HL-60 (cell line): ENCODE data around the gene CTSO.

Source experiments
- DNase-seq, 2 experiments: peaks; one replicate each; pipeline ENCODE4 v3.0.0-alpha.2; 2010 to 2020; ENCODE audit warnings: low read depth in 1 of 2, low spot score in 1 of 2
- H3K27ac ChIP-seq: fragments of 250-450 bp; sonication (Bioruptor Pico); replicated peaks from 2 replicates; pipeline ENCODE4 v1.5.1; 2020; ENCODE audit warnings: mild to moderate bottlenecking, moderate library complexity
- H3K27me3 ChIP-seq: fragments of 250-450 bp; sonication (Bioruptor Pico); 2 replicates; pipeline ENCODE4 v1.5.1; 2021; ENCODE audit warnings: mild to moderate bottlenecking, moderate library complexity; ENCODE audit not compliant: insufficient read depth, poor library complexity, severe bottlenecking
- H3K4me3 ChIP-seq: replicated peaks from 2 replicates; pipeline ENCODE4 v1.5.1; 2011; ENCODE audit warnings: mild to moderate bottlenecking, control low read depth, low read length; ENCODE audit not compliant: insufficient read depth
- CTCF ChIP-seq: IDR thresholded peaks from one replicate; pipeline ENCODE4 v1.5.1; 2011; ENCODE audit warnings: low read length, control low read depth, inconsistent platforms; ENCODE audit not compliant: insufficient read depth
- GABPA ChIP-seq: IDR thresholded peaks from 2 replicates; pipeline ENCODE4 v1.6.1; 2012; ENCODE audit warnings: low read depth
- POLR2AphosphoS5 ChIP-seq: IDR thresholded peaks from 2 replicates; pipeline ENCODE4 v1.6.1; 2012; ENCODE audit warnings: low read depth
- SPI1 ChIP-seq: IDR thresholded peaks from 2 replicates; pipeline ENCODE4 v1.6.1; 2012; ENCODE audit warnings: low read depth, mild to moderate bottlenecking, borderline replicate concordance
- TF ChIP-seq, protein P1 (sequence below): IDR thresholded peaks from 2 replicates; pipeline ENCODE4 v1.6.1; 2012; ENCODE audit warnings: low read depth; ENCODE audit not compliant: insufficient replicate concordance

CTSO gene

GRCh38 chr4:155929833-155930232, 23.8 kb downstream of the CTSO start:
- no peak for TF ChIP-seq CTCF
- TF ChIP-seq, protein P1, sequence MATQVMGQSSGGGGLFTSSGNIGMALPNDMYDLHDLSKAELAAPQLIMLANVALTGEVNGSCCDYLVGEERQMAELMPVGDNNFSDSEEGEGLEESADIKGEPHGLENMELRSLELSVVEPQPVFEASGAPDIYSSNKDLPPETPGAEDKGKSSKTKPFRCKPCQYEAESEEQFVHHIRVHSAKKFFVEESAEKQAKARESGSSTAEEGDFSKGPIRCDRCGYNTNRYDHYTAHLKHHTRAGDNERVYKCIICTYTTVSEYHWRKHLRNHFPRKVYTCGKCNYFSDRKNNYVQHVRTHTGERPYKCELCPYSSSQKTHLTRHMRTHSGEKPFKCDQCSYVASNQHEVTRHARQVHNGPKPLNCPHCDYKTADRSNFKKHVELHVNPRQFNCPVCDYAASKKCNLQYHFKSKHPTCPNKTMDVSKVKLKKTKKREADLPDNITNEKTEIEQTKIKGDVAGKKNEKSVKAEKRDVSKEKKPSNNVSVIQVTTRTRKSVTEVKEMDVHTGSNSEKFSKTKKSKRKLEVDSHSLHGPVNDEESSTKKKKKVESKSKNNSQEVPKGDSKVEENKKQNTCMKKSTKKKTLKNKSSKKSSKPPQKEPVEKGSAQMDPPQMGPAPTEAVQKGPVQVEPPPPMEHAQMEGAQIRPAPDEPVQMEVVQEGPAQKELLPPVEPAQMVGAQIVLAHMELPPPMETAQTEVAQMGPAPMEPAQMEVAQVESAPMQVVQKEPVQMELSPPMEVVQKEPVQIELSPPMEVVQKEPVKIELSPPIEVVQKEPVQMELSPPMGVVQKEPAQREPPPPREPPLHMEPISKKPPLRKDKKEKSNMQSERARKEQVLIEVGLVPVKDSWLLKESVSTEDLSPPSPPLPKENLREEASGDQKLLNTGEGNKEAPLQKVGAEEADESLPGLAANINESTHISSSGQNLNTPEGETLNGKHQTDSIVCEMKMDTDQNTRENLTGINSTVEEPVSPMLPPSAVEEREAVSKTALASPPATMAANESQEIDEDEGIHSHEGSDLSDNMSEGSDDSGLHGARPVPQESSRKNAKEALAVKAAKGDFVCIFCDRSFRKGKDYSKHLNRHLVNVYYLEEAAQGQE, result no peak
- TF ChIP-seq POLR2AphosphoS5, result no peak
- TF ChIP-seq SPI1, result peak; percentile 52
- DNase-seq, result no peak
- H3K27ac ChIP-seq, result no peak overlapping the region

GRCh38 chr4:155924637-155925036, 29.0 kb downstream of the CTSO start:
- no peak for DNase-seq
- Histone ChIP-seq H3K4me3 (no peak overlapping the region), H3K27me3 (no peaks in the 10 kb centered on the region), H3K27ac (no peak overlapping the region)
- TF ChIP-seq GABPA, result no peak
- no peak for TF ChIP-seq CTCF
- no peak for TF ChIP-seq SPI1
- TF ChIP-seq, protein P1, result no peak
- TF ChIP-seq POLR2AphosphoS5, result no peak

More at GRCh38 chr4:155929833-155930232, 23.8 kb downstream of the CTSO start:
- no peaks in the 10 kb centered on the region for H3K27me3 ChIP-seq
- no peak overlapping the region for H3K4me3 ChIP-seq

GRCh38 chr4:155921597-155921996, 32.1 kb downstream of the CTSO start:
- H3K4me3 ChIP-seq, result no peak overlapping the region
- TF ChIP-seq POLR2AphosphoS5 (no peak), CTCF (no peak), SPI1 (no peak), GABPA (no peak)
- TF ChIP-seq, protein P1, result no peak
- no peaks in the 10 kb centered on the region for H3K27me3 ChIP-seq
- DNase-seq, result no peak
- H3K27ac ChIP-seq, result no peak overlapping the region
